Endothelial cell of umbilical vein (primary cell): ENCODE results near the gene FBXL13.

Experiments
- EZH2 ChIP-seq: IDR thresholded peaks from 2 replicates; pipeline ENCODE4 v1.6.1; 2012; ENCODE audit warnings: borderline replicate concordance, low read depth, mild to moderate bottlenecking, moderate library complexity, low read length, inconsistent platforms; ENCODE audit not compliant: severe bottlenecking
- FOS ChIP-seq: IDR thresholded peaks from 2 replicates; pipeline ENCODE4 v1.6.1; 2011; ENCODE audit warnings: mild to moderate bottlenecking, low read length, moderate library complexity, borderline replicate concordance; ENCODE audit not compliant: insufficient read depth
- GATA2 ChIP-seq: IDR thresholded peaks from 2 replicates; pipeline ENCODE4 v1.7.0; 2011; ENCODE audit warnings: low read depth, mild to moderate bottlenecking, moderate library complexity, mixed read lengths, low read length; ENCODE audit not compliant: insufficient read length, insufficient read depth
- MYC ChIP-seq: IDR thresholded peaks from one replicate; pipeline ENCODE4 v1.6.1; 2011; ENCODE audit warnings: mild to moderate bottlenecking, low read depth, low read length
- POLR2A ChIP-seq: IDR thresholded peaks from 2 replicates; pipeline ENCODE4 v1.6.1; 2012; ENCODE audit warnings: low read depth, mild to moderate bottlenecking, control low read depth, low read length
- POLR2AphosphoS5 ChIP-seq: IDR thresholded peaks from 2 replicates; pipeline ENCODE4 v1.6.1; 2012; ENCODE audit warnings: low read depth, mild to moderate bottlenecking, control low read depth, low read length, moderate library complexity; ENCODE audit not compliant: insufficient read depth
- TF ChIP-seq, protein P1 (sequence below), 2 donors: IDR thresholded peaks; 1 replicate in 1 of 2; 2 replicates in 1 of 2; pipeline ENCODE4 v1.5.1; 2011; ENCODE audit warnings: low read length in 2 of 2, mild to moderate bottlenecking in 2 of 2, moderate library complexity in 2 of 2, control low read depth in 1 of 2, inconsistent platforms in 1 of 2, low read depth in 1 of 2; ENCODE audit not compliant: insufficient read depth in 1 of 2; ENCODE audit errors: extremely low read depth in 1 of 2

- TF ChIP-seq POLR2A (no peak), MYC (no peak), POLR2AphosphoS5 (no peak), EZH2 (no peak), FOS (peak; percentile 5), GATA2 (no peak)
- TF ChIP-seq, protein P1, sequence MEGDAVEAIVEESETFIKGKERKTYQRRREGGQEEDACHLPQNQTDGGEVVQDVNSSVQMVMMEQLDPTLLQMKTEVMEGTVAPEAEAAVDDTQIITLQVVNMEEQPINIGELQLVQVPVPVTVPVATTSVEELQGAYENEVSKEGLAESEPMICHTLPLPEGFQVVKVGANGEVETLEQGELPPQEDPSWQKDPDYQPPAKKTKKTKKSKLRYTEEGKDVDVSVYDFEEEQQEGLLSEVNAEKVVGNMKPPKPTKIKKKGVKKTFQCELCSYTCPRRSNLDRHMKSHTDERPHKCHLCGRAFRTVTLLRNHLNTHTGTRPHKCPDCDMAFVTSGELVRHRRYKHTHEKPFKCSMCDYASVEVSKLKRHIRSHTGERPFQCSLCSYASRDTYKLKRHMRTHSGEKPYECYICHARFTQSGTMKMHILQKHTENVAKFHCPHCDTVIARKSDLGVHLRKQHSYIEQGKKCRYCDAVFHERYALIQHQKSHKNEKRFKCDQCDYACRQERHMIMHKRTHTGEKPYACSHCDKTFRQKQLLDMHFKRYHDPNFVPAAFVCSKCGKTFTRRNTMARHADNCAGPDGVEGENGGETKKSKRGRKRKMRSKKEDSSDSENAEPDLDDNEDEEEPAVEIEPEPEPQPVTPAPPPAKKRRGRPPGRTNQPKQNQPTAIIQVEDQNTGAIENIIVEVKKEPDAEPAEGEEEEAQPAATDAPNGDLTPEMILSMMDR (IDR thresholded peaks at IDR 0.05; ENCODE audit: extremely low read depth in 1 of 2, insufficient read depth in 1 of 2, low read depth in 1 of 2, low read length in 2 of 2): no peak
These were observed 89.3 kb downstream of the FBXL13 start for GRCh38 chr7:102985176-102985783.
